ENCODE data around the gene IL1B.

The IL1B gene

DNA sequence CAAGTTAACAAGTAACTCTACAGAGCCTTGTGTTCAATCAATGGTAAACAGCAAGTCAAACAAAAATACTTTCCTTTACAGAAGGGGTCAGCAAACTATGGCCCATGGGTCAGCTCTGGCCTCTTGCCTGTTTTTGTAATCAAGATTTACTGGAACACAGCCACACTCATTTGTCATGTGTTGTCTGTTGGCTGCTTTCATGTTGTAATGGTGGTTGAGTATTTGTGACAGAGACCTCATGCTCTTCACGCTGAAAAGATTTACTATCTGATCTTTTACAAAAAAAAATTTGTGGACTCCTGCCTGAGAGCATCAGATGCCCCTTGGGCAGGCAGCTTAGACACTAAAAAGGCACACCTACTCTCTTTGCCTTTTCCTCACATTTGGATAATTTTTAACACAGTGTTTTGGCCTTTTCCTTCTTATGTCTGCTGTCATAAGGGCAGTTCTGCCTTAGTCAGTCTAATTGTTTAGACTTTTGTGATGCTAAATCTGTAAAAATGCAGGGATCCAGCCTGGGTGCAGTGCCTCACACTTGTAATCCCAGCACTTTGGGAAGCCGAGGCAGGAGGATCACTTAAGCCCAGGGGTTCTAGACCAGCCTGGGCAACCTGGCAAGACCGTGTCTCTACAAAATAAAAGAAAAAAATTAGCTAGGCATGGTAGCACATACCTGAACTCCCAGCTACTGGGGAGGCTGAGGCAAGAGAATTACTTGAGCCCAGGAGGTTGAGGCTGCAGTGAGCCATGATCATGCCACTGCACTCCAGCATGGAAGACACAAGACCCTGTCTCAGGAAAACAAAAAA, 18.3 kb downstream of the IL1B start:
- H3K27me3 ChIP-seq (ENCODE audit: insufficient read depth, low read length): no peaks in the 10 kb centered on the region
- no peak overlapping the region for H2AFZ ChIP-seq (ENCODE audit: low read depth, low read length)
- peaks cover 31% of the 10 kb centered on the region for H3K4me1 ChIP-seq (ENCODE audit: insufficient read depth, low read length)
- H3K36me3 ChIP-seq (ENCODE audit: insufficient read depth, low read length): no peaks in the 10 kb centered on the region
- no peak overlapping the region for H3K4me3 ChIP-seq (ENCODE audit: low read length)
- no peaks in the 10 kb centered on the region for H3K9me3 ChIP-seq (ENCODE audit: low read length)

GRCh38 chr2:112817082-112817689, 19.4 kb downstream of the IL1B start:
- Histone ChIP-seq H3K27me3 (ENCODE audit: insufficient read depth, low read length) (no peaks in the 10 kb centered on the region), H3K36me3 (ENCODE audit: insufficient read depth, low read length) (no peaks in the 10 kb centered on the region), H2AFZ (ENCODE audit: low read depth, low read length) (no peak overlapping the region), H3K4me1 (ENCODE audit: insufficient read depth, low read length) (peaks cover 39% of the 10 kb centered on the region), H3K9me3 (ENCODE audit: low read length) (no peaks in the 10 kb centered on the region), H3K4me3 (ENCODE audit: low read length) (no peak overlapping the region)

DNA sequence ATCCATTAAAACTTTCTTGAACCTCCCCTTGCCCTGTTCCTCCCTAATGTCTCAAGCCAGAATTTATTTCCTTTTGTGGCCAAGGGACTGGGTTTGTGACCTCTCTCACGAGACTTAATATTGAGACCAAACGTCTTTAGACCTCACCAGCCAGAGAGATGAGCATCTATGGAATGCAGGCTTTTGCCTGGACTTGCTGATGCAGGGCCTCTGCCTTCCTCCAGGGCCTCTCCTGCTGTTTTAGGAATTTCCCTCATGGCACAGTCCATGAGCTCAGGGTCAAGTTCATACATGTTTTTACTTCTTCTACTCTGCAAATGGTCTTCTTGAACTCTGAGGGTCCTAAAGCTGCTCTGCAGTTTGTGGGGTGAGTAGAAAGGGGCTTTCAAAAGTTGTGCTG, 22.3 kb downstream of the IL1B start:
- Histone ChIP-seq H2AFZ (ENCODE audit: low read depth, low read length) (peak overlapping the region; percentile 15), H3K9me3 (ENCODE audit: low read length) (no peaks in the 10 kb centered on the region), H3K27me3 (ENCODE audit: insufficient read depth, low read length) (no peaks in the 10 kb centered on the region), H3K36me3 (ENCODE audit: insufficient read depth, low read length) (no peaks in the 10 kb centered on the region), H3K4me1 (ENCODE audit: insufficient read depth, low read length) (peaks cover 40% of the 10 kb centered on the region), H3K4me3 (ENCODE audit: low read length) (no peak overlapping the region)

GRCh38 chr2:112813280-112813966, 23.2 kb downstream of the IL1B start:
- H3K4me3 ChIP-seq (ENCODE audit: low read length): no peak overlapping the region
- H3K27me3 ChIP-seq (ENCODE audit: insufficient read depth, low read length): no peaks in the 10 kb centered on the region
- no peaks in the 10 kb centered on the region for H3K36me3 ChIP-seq (ENCODE audit: insufficient read depth, low read length)
- no peaks in the 10 kb centered on the region for H3K9me3 ChIP-seq (ENCODE audit: low read length)
- H3K4me1 ChIP-seq (ENCODE audit: insufficient read depth, low read length): peaks cover 32% of the 10 kb centered on the region
- no peak overlapping the region for H2AFZ ChIP-seq (ENCODE audit: low read depth, low read length)

GRCh38 chr2:112812318-112813267, 24.0 kb downstream of the IL1B start:
- Histone ChIP-seq H3K36me3 (ENCODE audit: insufficient read depth, low read length) (no peaks in the 10 kb centered on the region), H3K27me3 (ENCODE audit: insufficient read depth, low read length) (no peaks in the 10 kb centered on the region), H2AFZ (ENCODE audit: low read depth, low read length) (no peak overlapping the region), H3K4me1 (ENCODE audit: insufficient read depth, low read length) (peaks cover 25% of the 10 kb centered on the region), H3K4me3 (ENCODE audit: low read length) (no peak overlapping the region), H3K9me3 (ENCODE audit: low read length) (no peaks in the 10 kb centered on the region)

- H2AFZ ChIP-seq (ENCODE audit: low read depth, low read length): no peak overlapping the region
Measured at GRCh38 chr2:112811841-112812306, 24.7 kb downstream of the IL1B start.

GRCh38 chr2:112811276-112811831, 25.2 kb downstream of the IL1B start:
- no peak overlapping the region for H3K4me3 ChIP-seq (ENCODE audit: low read length)
- H3K4me1 ChIP-seq (ENCODE audit: insufficient read depth, low read length): peaks cover 25% of the 10 kb centered on the region
- H3K9me3 ChIP-seq (ENCODE audit: low read length): peaks cover 2% of the 10 kb centered on the region
- no peaks in the 10 kb centered on the region for H3K36me3 ChIP-seq (ENCODE audit: insufficient read depth, low read length)
- no peaks in the 10 kb centered on the region for H3K27me3 ChIP-seq (ENCODE audit: insufficient read depth, low read length)
- no peak overlapping the region for H2AFZ ChIP-seq (ENCODE audit: low read depth, low read length)

More at GRCh38 chr2:112811841-112812306, 24.7 kb downstream of the IL1B start:
- Histone ChIP-seq H3K4me3 (ENCODE audit: low read length) (no peak overlapping the region), H3K36me3 (ENCODE audit: insufficient read depth, low read length) (no peaks in the 10 kb centered on the region), H3K9me3 (ENCODE audit: low read length) (peaks cover 2% of the 10 kb centered on the region), H3K4me1 (ENCODE audit: insufficient read depth, low read length) (peaks cover 25% of the 10 kb centered on the region), H3K27me3 (ENCODE audit: insufficient read depth, low read length) (no peaks in the 10 kb centered on the region)

DNA sequence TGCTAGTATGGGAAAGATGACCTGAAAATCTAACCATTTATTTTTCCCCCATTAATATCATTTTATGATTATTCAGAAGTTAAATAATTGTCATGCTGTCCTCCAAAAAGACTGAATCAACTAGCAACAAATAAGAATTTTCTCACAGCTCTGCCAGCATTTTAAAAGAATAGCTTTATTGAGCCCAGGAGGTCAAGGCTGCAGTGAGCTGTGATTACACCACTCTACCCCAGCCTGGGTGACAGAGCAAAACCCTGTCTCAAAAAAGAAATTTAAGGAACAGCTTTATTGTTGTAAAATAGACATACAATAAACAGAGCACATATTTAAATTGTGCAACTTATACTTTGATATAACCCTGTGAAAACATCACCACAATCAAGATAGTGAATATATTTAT, 27.5 kb downstream of the IL1B start:
- Histone ChIP-seq H3K9me3 (ENCODE audit: low read length) (peaks cover 2% of the 10 kb centered on the region), H3K4me1 (ENCODE audit: insufficient read depth, low read length) (peaks cover 24% of the 10 kb centered on the region), H3K27me3 (ENCODE audit: insufficient read depth, low read length) (no peaks in the 10 kb centered on the region), H3K36me3 (ENCODE audit: insufficient read depth, low read length) (no peaks in the 10 kb centered on the region), H3K4me3 (ENCODE audit: low read length) (no peak overlapping the region), H2AFZ (ENCODE audit: low read depth, low read length) (no peak overlapping the region)

DNA sequence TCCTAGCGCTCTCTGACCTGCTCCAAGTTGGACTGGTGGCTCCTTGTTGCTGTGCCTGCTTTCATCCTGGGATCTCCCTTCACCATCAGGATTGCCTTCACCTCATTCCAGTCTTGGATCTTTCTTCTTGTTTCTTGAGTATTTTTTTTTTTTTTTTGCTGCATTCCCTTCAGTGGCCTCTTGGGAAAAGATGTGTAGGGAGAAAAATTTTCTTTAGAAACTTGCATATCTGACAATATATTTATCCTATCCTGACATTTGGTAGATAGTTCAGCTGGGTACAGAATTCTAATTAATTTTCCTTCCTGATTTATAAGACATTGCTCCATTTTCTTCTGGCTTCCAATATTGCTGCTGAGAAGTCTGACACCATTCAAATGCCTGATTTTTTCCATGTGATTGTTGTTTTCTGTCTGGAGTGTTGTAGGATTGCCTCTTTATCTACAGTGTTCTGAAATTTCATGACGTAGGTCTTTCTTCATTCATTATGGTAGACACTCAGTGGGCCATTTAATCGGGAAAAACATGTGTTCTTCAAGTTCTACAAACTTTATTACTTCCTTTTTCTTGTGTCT, 29.3 kb downstream of the IL1B start:
- H3K9me3 ChIP-seq (ENCODE audit: low read length): peaks cover 2% of the 10 kb centered on the region
- H3K27me3 ChIP-seq (ENCODE audit: insufficient read depth, low read length): no peaks in the 10 kb centered on the region
- H3K36me3 ChIP-seq (ENCODE audit: insufficient read depth, low read length): no peaks in the 10 kb centered on the region
- H3K4me1 ChIP-seq (ENCODE audit: insufficient read depth, low read length): peaks cover 9% of the 10 kb centered on the region
- no peak overlapping the region for H2AFZ ChIP-seq (ENCODE audit: low read depth, low read length)
- H3K4me3 ChIP-seq (ENCODE audit: low read length): no peak overlapping the region

DNA sequence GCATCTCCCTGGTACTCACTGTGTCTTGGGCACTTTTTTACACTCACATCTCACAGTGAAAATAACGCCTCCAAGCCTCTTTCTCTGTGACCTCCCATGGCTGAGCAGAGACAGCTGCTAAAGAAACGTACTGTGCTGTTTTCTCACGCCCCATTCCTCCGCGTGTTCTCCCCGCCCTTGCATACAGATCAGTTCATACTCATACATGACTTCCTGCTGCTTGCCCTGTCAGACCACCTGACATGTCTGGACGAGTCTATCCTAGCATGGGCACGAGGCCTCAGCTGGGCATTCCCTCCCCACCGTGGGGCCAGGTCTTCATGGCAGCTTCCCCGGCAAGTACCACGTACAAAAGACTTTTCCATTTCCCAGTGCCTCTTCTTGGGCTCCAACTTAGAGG, 31.0 kb downstream of the IL1B start:
- Histone ChIP-seq H3K4me3 (ENCODE audit: low read length) (no peak overlapping the region), H3K36me3 (ENCODE audit: insufficient read depth, low read length) (no peaks in the 10 kb centered on the region), H3K9me3 (ENCODE audit: low read length) (peaks cover 2% of the 10 kb centered on the region), H3K27me3 (ENCODE audit: insufficient read depth, low read length) (no peaks in the 10 kb centered on the region), H3K4me1 (ENCODE audit: insufficient read depth, low read length) (peaks cover 7% of the 10 kb centered on the region), H2AFZ (ENCODE audit: low read depth, low read length) (no peak overlapping the region)

DNA sequence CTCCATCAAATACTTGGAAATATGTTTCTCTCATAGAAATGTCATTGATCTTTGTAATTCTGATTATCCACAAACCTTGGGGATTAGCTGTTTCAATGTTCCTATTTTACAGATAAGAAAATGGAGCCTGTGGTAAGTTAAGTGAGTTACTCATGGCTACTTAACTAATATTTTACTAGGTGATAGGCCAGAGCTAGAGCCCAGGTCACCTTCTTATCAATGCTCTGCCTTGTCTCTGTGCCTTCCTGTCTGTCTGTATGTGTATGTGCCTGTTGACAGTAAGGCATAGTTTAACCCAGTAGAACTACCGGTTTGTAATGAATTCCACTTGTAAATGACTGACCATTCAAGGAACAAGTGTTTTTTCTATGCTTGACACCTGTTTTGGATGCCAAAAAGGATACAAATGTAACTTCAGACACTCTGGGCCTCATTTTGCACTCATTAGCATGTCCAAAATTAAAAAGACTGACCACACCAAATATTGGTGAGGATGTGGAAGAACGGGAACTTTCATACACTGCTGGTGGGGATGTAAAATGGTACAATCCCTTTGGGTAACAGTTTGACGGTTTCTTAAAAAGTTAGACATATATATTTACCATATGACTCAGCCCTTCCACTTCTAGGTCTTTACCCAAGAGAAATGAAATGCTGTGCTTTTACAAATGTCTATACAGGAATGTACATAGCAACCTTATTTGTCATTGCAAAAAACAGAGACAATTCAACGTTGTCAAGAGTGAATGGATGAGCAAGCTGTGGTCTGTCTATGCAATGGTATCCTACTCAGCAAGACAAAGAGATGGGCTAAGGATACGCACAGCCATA, 32.7 kb downstream of the IL1B start:
- Histone ChIP-seq H3K9me3 (ENCODE audit: low read length) (peaks cover 2% of the 10 kb centered on the region), H3K36me3 (ENCODE audit: insufficient read depth, low read length) (no peaks in the 10 kb centered on the region), H3K4me1 (ENCODE audit: insufficient read depth, low read length) (peaks cover 7% of the 10 kb centered on the region), H2AFZ (ENCODE audit: low read depth, low read length) (no peak overlapping the region), H3K27me3 (ENCODE audit: insufficient read depth, low read length) (no peaks in the 10 kb centered on the region), H3K4me3 (ENCODE audit: low read length) (no peak overlapping the region)
